GM18499 (cell line): Measurements from ENCODE around the gene NPR2.

ENCODE experiments used
- ATAC-seq: cut with Tn5 transposase; IDR thresholded peaks from one replicate; pipeline ENCODE4 v1.9.1; 2021; ENCODE audit warnings: moderate number of reproducible peaks; ENCODE audit not compliant: insufficient read depth, unreplicated experiment

NPR2 gene

DNA sequence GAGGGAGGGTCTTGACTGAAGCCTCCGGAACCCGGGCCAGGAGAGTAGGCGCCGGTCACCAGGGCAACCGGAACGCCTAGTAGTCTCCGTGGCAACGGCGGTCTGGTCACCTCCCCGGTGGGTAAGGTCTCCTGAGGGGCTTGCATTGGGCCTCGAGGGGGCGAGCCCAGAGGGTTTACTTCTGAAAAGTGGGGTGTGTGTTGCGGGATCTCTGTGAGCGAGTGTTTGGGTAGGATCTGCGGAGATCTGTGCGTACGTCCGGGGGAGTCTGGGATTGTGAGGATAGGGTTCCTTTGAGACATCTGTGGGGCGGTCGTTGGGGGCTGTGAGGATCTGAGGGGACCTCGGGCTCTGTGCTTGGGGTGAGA is 37.3 kb downstream of the NPR2 start, which contains the start of gene FAM221B:
Gene FAM221B, minus strand, starts transcription at position 17 of the 368 bp plus-strand sequence. CDS start 2,571 bp downstream, outside the sequence.
- ATAC-seq = no peak

DNA sequence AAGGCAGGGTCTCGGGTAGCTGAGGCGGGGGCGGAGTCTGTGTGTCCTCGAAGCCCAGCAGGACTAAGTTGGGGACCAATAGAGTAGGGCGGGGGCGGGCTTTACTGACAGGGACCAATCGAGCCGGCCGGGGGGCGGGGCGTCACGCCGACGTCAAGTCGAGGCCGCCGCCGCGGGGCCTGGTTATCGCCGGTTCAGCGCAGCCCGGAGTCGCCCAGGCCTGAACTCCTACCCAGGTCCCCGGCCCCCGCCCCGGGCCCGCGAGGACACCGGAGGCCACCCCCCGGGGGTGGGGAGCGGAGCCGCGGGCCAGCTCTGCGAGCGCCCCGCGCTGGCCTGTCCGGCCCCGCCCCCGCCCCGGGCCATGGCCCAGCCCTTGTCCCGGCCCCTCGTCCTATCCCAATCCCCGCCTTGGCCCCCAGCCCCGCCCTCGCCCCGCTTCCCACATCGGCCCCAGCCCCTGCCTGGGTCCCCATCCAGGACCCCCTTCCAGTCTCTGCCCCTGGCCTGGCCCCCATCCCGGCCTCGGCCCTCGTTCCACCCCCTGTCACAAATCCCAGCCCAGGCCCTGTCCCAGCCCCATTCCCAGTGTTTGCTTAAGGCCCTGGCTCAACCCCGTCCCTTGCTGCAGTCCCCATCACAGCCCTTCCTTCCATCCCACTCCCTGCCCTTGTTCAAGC is 37.8 kb downstream of the NPR2 start, which contains the start of gene TMEM8B:
Gene TMEM8B, plus strand, starts transcription at position 145 of the 680 bp plus-strand sequence. Its CDS starts 220 bp downstream, at position 365.
- ATAC-seq = no peak

DNA sequence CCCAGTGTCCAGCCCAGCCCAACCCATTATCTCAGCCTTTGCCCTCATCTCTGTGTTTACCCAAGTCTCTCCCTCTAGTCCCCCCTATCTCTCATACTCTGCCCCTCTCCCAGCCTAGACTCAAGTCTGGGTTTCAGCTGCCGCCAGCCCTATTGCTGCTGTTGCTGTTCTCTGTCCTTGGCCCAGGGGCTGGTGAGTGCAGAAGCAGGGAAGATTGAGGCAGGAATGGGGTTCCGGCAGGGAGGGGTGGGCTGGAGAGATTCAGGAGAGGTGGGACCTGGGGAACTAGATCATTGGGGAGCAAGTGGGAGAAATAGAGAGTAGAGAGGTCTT is 38.3 kb downstream of the NPR2 start:
- no peak for ATAC-seq

DNA sequence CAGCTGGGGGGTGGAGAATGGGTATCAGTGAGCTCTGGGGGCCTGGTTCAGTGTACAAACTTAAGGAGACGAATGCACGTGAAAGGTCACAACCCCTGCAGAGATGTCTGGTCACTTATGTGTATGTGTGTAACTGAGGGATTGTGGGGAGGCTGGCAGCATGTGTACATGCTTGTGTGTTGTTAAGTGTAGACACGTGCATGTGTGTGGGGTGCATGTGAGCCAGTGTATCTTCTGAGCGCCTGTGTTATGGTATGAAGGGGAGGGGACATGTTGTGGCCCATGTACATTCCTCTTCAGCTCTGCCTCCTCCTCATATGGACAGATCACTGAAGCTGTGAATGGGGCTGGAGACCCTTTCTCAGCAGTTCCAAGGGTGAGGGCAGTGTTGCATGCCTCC is 39.6 kb downstream of the NPR2 start:
- no peak for ATAC-seq

DNA sequence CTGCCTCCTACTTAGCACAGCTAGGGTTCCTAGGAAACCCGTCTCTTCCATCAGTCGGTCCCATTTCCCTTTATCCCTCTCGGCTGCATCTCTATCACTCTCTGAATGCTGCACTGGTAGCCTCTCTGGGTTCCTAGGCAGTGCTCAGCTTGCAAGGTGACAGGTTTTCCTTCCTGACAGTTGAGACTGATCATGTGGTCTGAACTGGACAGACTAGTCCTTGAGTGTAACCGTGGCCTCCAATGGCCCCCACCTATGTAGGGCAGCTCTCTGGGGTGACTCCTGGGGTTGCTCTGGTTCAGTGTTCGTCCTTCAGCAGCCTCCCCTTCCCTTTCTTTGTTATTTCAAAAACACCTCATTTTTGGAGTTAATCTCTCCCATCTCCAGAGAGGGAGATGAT is 41.4 kb downstream of the NPR2 start:
- ATAC-seq = no peak

DNA sequence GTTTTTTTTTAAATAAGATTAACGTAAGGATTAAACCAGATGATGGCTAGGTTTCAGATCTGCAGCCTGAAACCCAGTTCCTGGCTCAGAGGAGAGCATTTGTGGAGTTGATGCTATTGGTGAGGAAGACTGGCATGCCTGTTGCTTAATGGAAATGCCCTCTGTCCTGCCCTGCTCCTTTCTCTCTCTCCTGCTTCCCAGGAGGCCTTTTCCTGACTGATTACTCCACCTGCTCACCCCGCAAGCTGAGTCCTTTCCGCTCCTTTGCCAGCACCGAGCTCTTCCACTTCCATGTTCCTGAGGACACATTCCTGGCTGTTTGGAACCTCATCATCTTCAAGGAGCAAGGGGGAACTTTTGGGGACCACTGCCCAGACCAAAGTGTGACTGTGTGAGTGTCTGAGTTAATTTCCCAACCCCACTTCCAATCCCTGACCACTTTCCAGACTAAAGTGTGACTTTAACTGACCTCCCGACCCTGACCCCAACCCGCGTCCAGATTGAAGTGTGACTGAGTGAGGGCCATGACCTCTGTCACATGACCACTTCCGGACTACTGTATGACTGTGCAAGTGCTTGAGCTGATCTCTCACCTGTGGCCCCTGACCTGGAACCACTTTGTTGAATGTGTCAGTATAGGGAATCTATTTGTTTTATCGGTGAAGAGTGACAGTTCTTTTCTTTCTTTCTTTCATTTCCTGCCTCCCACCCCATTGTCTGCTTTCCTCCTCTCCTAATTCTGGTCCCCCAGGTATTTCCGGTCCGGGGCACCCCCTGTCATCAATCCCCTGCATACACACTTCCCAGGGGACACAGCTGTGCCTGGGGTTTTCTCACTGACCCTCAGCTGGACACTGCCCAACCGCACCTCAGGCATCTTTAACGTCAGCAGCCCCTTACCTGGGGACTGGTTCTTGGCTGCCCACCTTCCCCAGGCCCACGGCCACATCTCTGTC is 43.1 kb downstream of the NPR2 start:
- no peak for ATAC-seq

DNA sequence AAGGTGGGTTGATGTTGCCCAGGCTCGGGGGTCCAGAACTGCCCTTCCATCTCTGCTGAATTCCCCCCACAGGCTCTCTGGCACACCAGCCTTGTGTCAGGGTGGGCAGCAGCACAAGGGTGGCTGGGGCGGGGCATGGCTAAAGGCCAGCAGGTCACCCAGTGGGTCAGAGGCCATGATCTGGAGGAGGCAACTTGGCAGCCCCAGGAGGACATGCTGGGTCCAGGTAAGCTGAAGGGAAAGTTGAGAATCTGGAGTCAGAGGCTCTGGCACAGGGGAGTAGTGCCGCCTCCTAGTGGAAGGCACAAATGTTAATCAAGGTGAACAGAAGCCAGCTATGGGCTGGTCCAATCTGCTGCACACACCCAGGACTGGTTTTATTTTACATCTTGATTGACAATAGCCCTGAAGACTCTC is 43.8 kb downstream of the NPR2 start:
- no peak for ATAC-seq

DNA sequence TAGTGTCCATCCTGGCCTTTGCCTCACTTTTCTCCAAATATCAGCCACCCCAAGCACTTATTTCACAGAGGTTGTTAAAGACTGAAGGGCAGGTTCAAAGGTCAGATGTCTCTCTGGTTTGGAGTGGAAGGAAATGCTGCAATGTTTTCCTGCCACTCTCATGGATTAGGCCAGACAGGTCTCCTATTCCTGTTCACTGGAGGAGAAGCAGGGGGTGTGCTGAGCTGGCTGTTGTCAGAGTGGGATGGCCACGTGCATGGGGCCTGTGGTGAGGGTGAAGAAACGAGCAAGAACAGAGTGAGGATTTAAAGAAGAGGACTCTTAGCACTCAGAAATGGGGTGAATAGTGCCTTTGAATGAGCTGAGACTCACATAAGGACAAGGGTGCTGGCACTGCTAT is 44.4 kb downstream of the NPR2 start:
- ATAC-seq = no peak

DNA sequence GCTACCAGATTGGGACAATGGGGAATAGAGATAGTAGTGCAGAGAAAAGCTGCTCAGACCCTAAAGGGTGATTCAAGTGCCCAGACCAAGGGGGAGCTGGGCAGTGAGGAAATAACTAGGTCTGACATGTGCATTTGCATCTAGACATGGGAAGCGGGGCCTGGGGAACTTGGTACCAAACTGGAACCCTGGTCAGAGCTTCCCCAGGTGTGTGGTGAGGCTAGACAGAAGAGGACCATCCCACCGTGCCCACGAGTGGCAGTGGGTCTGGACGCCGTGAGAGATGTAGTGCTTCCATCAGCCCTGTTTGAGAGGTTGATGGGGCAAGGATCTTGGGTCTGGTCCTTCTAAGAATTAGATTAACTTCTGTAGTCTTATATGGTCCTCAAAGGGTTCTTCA is 45.2 kb downstream of the NPR2 start:
- ATAC-seq = no peak

DNA sequence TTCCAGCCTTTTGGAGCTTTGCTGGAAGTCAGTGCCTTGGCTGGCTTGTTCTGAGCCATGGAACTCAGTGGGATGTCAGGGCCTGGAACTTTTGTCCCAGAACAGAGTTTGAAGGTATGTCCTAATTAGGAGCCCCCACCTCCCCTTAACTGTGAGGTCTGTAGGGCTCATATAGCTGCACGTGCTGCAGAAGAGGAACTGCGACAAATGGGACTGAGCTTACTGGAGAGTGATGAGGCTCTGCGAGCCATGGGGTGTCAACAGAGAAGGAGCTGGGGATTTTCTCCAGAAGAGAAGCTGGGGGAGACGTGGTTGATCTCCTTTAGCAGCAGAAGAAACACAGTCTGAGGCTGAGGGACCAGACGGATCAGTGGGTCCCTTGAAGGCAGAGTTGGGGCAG is 48.5 kb downstream of the NPR2 start:
- no peak for ATAC-seq

DNA sequence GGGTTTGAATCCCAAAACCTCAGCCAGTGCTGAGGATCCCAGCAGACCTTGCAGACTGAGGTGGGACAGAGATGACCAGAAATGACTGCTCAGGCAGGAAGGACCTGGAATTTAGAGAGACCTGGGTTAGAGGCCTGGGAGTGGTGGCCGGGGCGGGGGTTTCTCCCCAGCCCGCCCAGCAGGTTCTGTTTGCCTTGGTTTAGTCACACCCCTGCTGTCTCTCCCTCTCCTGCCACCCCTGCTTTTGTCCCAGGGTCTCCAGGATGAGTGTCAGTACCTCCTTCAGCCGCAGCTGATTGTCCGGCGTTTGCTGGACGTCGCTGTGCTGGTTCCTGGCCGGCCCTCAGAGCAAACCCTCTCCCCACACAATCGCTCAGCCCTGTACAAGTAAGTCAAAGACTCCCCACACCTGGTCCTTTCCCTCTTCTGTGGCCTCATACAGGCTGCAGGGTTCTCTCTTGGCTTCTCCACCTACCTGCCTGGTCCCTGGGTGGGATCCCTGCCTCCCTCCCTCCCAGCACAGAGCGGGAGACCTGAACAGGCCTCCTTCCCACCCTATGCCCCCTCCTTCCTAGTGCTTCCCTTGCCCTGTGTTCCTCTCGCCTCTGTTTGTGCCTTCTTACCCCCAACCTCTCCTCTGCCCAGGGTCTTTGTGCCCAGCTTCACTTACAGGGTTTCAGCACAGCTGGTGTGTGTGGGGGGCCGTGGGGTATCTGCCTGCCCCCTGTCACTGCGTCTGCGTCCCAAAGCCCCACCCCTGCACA is 49.7 kb downstream of the NPR2 start:
- ATAC-seq = no peak

DNA sequence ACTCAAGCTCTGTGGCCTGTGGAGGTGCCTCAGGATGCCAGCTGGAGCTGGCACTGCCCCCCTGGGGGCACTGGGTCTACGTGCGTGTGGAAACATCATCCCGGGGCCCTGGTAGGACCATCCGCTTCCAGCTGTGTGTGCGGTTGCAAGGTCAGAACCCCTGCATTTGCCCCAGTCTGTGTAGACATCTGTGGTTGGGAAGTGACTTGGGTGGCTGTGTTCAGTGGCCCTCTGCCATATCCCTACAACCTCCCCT is 50.2 kb downstream of the NPR2 start:
- no peak for ATAC-seq

DNA sequence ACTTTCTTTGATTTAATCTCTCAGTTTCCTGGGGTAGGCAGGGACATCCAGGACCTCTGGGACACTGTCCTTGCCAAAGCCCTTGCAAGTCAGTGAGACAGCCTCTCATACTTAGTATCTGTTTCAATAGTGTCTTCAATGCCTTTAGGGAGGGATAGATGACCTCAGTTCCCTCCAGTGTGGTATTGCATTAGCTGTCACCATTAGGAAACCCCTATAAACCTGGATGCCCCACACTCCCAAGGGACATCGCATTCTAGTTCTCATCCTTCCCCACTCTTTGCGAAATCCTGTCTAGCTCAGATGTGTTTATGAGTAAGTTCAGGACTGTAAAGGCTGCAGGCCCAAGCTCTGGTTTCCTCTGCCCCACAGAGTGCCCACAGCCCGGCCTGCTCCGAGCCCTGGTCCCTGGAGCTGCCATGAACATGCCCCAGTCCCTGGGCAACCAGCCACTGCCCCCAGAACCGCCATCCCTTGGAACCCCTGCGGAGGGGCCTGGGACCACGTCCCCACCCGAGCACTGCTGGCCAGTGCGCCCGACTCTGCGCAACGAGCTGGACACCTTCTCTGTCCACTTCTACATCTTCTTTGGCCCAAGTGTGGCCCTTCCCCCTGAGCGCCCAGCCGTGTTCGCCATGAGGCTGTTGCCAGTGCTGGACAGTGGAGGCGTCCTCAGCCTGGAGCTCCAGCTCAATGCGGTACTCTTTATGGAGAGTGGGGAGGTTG is 50.8 kb downstream of the NPR2 start:
- ATAC-seq = no peak

DNA sequence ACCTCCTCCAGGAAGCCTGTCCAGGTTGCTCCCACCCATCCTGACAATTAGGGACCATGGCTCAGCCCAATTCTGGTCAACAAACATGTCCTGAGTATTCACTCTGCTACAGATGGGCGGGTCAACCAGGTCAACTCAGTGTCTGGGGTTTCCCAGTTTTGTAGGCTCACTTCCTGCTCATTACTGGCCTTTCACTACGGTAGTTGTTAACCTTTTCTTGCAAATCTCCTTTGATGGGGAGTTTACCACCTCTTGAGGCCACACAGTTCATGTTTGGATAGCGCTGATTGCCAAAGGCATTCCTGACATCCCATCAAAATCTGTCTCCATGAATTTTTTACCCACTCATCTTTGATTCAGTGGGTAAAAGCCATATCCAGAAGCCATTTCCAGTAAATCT is 51.4 kb downstream of the NPR2 start:
- peak; percentile 64 for ATAC-seq

DNA sequence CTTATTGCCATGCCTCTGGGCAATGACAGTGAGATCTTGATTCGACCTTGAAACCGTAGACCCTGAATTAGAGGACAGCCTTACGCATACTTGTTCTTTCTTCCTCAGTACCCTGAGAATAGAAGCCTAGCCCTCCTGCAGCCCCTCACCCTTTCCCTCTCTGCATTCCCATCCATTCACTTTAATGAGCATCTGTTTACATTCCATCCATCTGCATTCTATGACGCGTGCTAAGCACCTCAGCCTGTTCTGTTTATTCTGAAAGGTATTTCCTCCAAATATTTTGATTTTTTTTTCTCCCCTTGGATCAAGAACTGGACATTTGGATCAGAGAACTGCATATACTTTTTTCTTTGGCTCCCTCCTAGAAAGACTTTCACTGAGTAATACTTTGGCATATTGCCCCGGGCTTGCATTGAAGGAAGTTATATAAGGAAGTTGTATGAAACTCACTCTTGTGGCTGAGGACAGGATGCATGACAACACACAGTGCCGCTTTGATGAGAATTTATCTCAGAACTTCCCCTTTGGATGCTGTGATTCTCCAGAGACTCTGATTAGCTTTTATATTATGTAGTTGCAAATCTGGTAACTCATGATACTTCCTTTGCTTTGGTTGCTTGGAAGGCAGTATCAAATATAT is 53.4 kb downstream of the NPR2 start:
- no peak for ATAC-seq

DNA sequence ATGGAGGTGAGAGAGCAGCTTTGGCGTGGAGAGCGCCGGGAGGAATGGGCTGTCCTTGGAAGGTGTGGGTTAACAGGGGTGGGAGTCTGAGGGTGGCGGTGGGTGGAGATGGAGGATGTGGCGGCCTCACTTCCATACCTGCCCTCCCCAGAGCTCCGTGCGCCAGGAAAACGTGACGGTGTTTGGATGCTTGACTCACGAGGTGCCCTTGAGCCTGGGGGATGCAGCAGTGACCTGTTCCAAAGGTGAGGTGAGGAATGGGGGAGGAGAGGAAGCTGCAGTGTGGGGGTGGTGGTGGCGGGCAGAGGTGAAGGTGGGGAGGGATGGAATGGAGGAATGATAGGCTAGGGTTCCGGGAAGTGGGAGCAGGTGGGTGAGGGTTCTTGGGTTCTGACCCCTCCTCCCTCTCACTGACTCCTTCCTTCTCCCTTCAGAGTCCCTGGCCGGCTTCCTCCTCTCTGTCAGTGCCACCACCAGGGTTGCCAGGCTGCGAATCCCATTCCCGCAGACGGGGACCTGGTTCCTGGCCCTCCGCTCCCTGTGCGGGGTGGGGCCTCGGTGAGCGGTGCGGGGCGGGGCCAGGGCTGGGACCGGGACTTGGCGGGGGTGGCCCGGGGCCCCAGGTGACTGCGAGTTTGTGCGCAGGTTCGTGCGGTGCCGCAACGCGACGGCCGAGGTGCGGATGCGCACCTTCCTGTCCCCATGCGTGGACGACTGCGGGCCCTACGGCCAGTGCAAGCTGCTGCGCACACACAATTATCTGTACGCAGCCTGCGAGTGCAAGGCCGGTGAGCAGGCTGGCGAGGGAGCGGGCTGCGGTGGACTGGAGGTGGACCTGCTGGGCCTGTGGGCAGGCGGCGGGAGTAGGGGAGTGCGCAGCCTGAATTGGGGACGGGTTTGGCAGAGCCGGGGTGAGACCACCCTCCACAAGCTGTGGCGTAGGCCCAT is 54.7 kb downstream of the NPR2 start:
- ATAC-seq = no peak

DNA sequence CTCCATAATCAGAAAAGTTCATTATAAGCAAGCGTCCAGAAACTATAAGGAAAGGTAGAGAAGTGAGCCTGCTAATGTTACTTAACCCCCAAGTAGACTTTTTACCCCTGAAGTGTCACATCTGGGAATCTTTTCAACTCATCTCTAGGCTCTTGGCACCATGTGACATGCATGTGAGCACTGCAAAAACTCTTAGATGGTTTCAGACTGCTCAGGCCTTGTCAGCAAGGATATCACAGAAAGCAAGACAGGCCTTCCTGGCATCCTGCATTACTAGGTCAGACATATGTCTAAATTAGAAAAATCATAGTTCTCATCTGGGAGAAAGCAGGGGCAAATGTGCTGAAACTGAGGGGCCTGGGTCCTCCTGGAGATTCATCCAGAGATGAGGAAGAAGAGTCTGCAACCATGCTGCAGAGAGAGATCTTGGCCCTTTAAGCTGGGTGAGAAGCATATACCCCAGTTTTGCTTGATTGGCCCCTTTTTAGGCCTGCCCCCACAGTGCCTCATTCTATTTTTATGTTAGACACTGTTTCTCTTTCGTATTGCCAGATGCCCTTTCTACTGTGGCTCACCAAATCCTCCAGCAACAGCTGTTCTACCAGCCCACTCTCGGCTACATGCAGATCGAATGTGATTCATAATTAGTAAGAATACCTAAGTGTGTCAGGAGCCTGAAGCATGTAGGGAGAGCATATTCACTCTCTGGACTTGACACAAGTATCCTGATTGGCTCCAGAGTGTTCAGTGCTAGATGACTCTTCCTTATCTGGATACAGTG is 56.6 kb downstream of the NPR2 start:
- peak; percentile 59 for ATAC-seq

DNA sequence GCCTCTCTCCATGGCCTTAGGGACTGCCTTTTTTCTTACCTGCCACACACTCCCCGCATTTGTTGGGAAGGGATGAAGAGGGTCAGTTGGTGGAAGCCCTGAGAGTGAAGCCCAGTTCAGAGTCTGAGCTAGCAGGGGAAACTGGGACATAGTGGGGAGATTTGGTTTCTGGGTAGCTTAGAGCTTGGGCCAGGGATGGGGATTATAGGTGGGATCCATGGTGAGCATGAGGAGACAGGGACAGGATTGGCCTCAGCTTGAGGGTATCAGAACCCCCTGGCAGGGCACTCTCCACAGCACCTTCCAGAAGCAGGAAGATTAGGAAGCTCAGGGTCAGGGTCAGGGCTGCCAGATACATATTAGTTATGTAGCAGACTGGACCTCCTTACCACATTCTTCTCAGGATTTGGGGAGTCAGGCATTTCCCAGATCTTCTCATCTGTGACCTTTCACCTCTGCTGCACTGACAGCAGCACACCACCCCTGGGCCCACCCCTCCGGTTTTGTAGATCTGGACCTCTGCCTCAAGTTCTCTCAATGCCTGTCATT is 61.0 kb downstream of the NPR2 start:
- ATAC-seq = no peak
